ENCODE results near the gene PSME2.
A peak's percentile ranks its signal among the peaks of the same experiment; 100 is the strongest.

Gene PSME2

DNA sequence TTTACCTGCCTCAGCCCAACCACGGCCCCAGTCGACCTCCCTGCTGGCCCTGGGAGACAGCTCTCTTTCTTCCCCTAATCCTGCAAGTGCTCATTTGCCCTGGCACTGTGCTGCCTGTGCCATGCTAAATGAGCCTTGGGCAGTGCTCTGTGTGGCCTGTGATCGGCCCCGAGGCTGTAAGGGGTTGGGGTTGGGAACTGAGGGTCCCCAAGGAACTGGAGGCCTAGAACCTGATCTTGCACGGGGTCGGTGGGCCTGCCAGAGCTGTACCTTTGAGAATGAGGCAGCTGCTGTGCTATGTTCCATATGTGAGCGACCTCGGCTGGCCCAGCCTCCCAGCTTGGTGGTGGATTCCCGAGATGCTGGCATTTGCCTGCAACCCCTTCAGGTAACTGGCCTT is 3.7 kb upstream of the PSME2 start:
- DNase-seq (no peak), ATAC-seq (no peak)
- no peaks in the 10 kb centered on the region for H3K27me3 Mint-ChIP-seq
- H3K27ac Mint-ChIP-seq, result no peak overlapping the region
- H3K4me1 Mint-ChIP-seq, result peaks cover 51% of the 10 kb centered on the region
- H3K9me3 Mint-ChIP-seq, result no peaks in the 10 kb centered on the region
- no peak overlapping the region for H3K4me3 Mint-ChIP-seq

GRCh38 chr14:24149302-24149969 is 3.0 kb upstream of the PSME2 start:
- no peaks in the 10 kb centered on the region for H3K9me3 Mint-ChIP-seq
- peak overlapping the region; percentile 56 to 93 for H3K4me3 Mint-ChIP-seq
- peaks cover 57% of the 10 kb centered on the region for H3K4me1 Mint-ChIP-seq
- no peak for ATAC-seq
- no peak for DNase-seq
- H3K27ac Mint-ChIP-seq, result no peak overlapping the region
- H3K27me3 Mint-ChIP-seq, result no peaks in the 10 kb centered on the region

- Mint-ChIP-seq H3K4me3 (peak overlapping the region; percentile 93 to 96), H3K9me3 (no peaks in the 10 kb centered on the region), H3K4me1 (peaks cover 72% of the 10 kb centered on the region), H3K27me3 (no peaks in the 10 kb centered on the region), H3K27ac (peak overlapping the region; percentile 15 to 93)
- ATAC-seq, result no peak
- no peak for DNase-seq
These were observed 1.5 kb upstream of the PSME2 start for GRCh38 chr14:24147761-24148428.

- Mint-ChIP-seq H3K4me3 (peak within 1 kb of the TSS; percentile 93 to 96), H3K27me3 (no peaks in the 10 kb centered on the region), H3K9me3 (no peaks in the 10 kb centered on the region), H3K27ac (peak within 1 kb of the TSS; percentile 95 to 96), H3K4me1 (peaks cover 80% of the 10 kb centered on the region)
- DNase-seq (peak; percentile 95 to 97), ATAC-seq (peak; percentile 87)
These were observed 759 bp upstream of the PSME2 start, which contains the start of gene RNF31 for GRCh38 chr14:24146978-24147760. Gene RNF31, plus strand, starts transcription at chr14:24147498. Its CDS starts 201 bp downstream, at chr14:24147699.

- H3K27me3 Mint-ChIP-seq, result no peaks in the 10 kb centered on the region
- no peak for DNase-seq
- ATAC-seq, result no peak
- H3K4me3 Mint-ChIP-seq, result peak overlapping the region; percentile 93 to 96
- peak overlapping the region; percentile 95 to 96 for H3K27ac Mint-ChIP-seq
- H3K4me1 Mint-ChIP-seq, result peaks cover 80% of the 10 kb centered on the region
- H3K9me3 Mint-ChIP-seq, result no peaks in the 10 kb centered on the region
These were observed 539 bp downstream of the PSME2 start for GRCh38 chr14:24145690-24146452.

GRCh38 chr14:24145219-24145618 is 1.2 kb downstream of the PSME2 start:
- Mint-ChIP-seq H3K27me3 (no peaks in the 10 kb centered on the region), H3K4me3 (peak overlapping the region; percentile 93 to 96), H3K27ac (peak overlapping the region in 1 of 2 donors; percentile 80), H3K4me1 (peaks cover 73% of the 10 kb centered on the region), H3K9me3 (no peaks in the 10 kb centered on the region)
- no peak for ATAC-seq
- DNase-seq, result no peak

GRCh38 chr14:24144451-24144850 is 2.0 kb downstream of the PSME2 start:
- no peak for DNase-seq
- ATAC-seq, result no peak
- Mint-ChIP-seq H3K27me3 (no peaks in the 10 kb centered on the region), H3K4me3 (peak overlapping the region; percentile 93 to 96), H3K9me3 (no peaks in the 10 kb centered on the region), H3K27ac (no peak overlapping the region), H3K4me1 (peaks cover 70% of the 10 kb centered on the region)

- no peaks in the 10 kb centered on the region for H3K9me3 Mint-ChIP-seq
- DNase-seq, result no peak
- H3K4me3 Mint-ChIP-seq, result peak overlapping the region in 1 of 2 donors; percentile 96
- peaks cover 70% of the 10 kb centered on the region for H3K4me1 Mint-ChIP-seq
- H3K27me3 Mint-ChIP-seq, result no peaks in the 10 kb centered on the region
- ATAC-seq, result no peak
- no peak overlapping the region for H3K27ac Mint-ChIP-seq
These were observed 2.9 kb downstream of the PSME2 start for GRCh38 chr14:24143511-24143910.

GRCh38 chr14:24141097-24141880 is 5.1 kb downstream of the PSME2 start, which contains the start of gene EMC9:
Gene EMC9, minus strand, starts transcription at chr14:24141591. Its CDS starts 287 bp downstream, at chr14:24141304.
- peak within 1 kb of the TSS; percentile 96 for H3K4me3 Mint-ChIP-seq
- H3K4me1 Mint-ChIP-seq, result peaks cover 80% of the 10 kb centered on the region
- ATAC-seq (peak; percentile 89), DNase-seq (peak; percentile 98 to 100)
- H3K27me3 Mint-ChIP-seq, result no peaks in the 10 kb centered on the region
- H3K27ac Mint-ChIP-seq, result peak within 1 kb of the TSS; percentile 81 to 94
- no peaks in the 10 kb centered on the region for H3K9me3 Mint-ChIP-seq

- DNase-seq, result peak in 1 of 2 donors; percentile 42
- H3K9me3 Mint-ChIP-seq, result no peaks in the 10 kb centered on the region
- H3K4me3 Mint-ChIP-seq, result peak overlapping the region; percentile 75 to 96
- no peaks in the 10 kb centered on the region for H3K27me3 Mint-ChIP-seq
- peaks cover 71% of the 10 kb centered on the region for H3K4me1 Mint-ChIP-seq
- H3K27ac Mint-ChIP-seq, result peak overlapping the region in 1 of 2 donors; percentile 92
- ATAC-seq, result no peak
These were observed 7.0 kb downstream of the PSME2 start for GRCh38 chr14:24139272-24139934.

- H3K27me3 Mint-ChIP-seq, result no peaks in the 10 kb centered on the region
- H3K27ac Mint-ChIP-seq, result peak overlapping the region; percentile 27 to 92
- H3K9me3 Mint-ChIP-seq, result no peaks in the 10 kb centered on the region
- H3K4me1 Mint-ChIP-seq, result peaks cover 63% of the 10 kb centered on the region
- ATAC-seq (no peak), DNase-seq (no peak)
- peak overlapping the region; percentile 75 to 96 for H3K4me3 Mint-ChIP-seq
These were observed 7.8 kb downstream of the PSME2 start for GRCh38 chr14:24138396-24139271.

GRCh38 chr14:24137529-24138395 is 8.6 kb downstream of the PSME2 start:
- peak overlapping the region; percentile 91 to 98 for H3K4me3 Mint-ChIP-seq
- H3K27ac Mint-ChIP-seq, result peak overlapping the region in 1 of 2 donors; percentile 94
- H3K4me1 Mint-ChIP-seq, result peaks cover 60% of the 10 kb centered on the region
- DNase-seq (no peak), ATAC-seq (no peak)
- H3K27me3 Mint-ChIP-seq, result no peaks in the 10 kb centered on the region
- H3K9me3 Mint-ChIP-seq, result no peaks in the 10 kb centered on the region

Data from stimulated activated naive CD8-positive, alpha-beta T cell treated with anti-CD3 and anti-CD28 coated beads, Interleukin-15, amount 100 ng/mL, for 72 hours (primary cell).